ENCODE measurements around the gene DVL2.

DNA sequence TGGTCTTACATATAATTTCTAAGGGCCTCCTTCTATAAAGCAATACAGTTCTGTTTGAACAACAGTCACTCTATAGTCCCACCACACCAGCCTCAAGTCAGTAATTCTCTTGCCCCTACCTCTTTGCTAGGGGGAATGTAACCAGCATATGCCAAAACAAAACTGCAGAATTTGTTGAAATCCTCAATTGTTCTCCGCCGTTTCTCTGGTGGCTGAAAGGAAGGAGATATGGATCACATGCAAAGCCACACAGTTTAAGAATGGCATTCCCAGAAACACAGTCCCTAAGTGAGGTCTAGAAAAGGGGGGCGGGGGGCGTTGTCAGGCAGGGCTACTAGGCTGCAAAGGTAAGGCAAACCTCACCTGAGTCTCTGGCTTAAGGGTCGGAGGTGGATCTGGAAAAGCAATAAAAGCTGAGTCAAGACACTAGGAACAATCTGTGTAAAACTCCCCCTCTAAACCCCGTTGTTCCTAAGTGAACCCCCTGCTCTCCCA, 3.0 kb upstream of the DVL2 start:
- TF ChIP-seq, protein P1, sequence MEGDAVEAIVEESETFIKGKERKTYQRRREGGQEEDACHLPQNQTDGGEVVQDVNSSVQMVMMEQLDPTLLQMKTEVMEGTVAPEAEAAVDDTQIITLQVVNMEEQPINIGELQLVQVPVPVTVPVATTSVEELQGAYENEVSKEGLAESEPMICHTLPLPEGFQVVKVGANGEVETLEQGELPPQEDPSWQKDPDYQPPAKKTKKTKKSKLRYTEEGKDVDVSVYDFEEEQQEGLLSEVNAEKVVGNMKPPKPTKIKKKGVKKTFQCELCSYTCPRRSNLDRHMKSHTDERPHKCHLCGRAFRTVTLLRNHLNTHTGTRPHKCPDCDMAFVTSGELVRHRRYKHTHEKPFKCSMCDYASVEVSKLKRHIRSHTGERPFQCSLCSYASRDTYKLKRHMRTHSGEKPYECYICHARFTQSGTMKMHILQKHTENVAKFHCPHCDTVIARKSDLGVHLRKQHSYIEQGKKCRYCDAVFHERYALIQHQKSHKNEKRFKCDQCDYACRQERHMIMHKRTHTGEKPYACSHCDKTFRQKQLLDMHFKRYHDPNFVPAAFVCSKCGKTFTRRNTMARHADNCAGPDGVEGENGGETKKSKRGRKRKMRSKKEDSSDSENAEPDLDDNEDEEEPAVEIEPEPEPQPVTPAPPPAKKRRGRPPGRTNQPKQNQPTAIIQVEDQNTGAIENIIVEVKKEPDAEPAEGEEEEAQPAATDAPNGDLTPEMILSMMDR (IDR thresholded peaks at IDR 0.05; ENCODE audit: extremely low read depth in 1 of 2, insufficient read depth in 1 of 2, low read depth in 1 of 2, low read length in 2 of 2), result no peak
- no peak for TF ChIP-seq POLR2A (IDR thresholded peaks at IDR 0.05; ENCODE audit: low read depth, low read length)
- TF ChIP-seq EZH2 (IDR thresholded peaks at IDR 0.05; ENCODE audit: borderline replicate concordance, low read depth, low read length, severe bottlenecking), result no peak
- TF ChIP-seq, protein P2, sequence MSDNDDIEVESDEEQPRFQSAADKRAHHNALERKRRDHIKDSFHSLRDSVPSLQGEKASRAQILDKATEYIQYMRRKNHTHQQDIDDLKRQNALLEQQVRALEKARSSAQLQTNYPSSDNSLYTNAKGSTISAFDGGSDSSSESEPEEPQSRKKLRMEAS (IDR thresholded peaks at IDR 0.05; ENCODE audit: insufficient read depth, insufficient read length), result no peak
- no peak for TF ChIP-seq POLR2AphosphoS5 (IDR thresholded peaks at IDR 0.05; ENCODE audit: insufficient read depth, low read depth, low read length)

All from endothelial cell of umbilical vein (primary cell).